Measurements from ENCODE around the gene MTG1.

DNA sequence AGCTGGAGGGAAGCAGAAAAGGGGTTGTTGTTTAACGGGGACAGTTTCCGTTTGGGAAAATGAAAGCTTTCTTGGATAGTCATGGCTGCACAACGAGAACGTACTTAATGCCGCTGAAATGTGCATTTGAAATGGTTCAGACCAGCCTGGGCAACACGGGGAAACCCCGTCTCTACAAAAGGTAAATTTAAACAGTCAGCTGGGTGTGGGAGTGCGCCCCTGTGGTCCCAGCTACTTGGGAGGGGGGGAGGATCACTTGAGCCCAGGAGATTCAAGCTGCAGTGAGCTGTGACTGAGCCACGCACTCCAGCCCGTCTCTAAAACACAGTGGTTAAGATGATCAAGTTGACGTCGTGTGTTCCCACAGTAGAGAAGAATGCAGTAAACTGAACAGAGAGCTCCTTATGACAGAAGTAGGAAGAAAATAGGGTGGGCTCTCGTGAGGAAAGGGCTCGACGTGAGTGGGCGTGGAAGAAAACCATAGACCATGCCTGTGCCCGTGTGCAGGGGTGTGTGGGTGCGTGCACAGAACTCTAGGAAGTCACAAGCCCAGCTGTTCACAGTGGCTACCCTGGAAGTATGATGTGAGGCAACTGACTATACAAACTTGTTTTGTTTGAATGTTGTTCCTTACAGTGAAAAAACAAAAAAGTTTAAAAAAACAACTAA lies 32.0 kb upstream of the MTG1 start:
- no peak for TF ChIP-seq POLR2A (IDR thresholded peaks at IDR 0.05)
- TF ChIP-seq, protein P1, sequence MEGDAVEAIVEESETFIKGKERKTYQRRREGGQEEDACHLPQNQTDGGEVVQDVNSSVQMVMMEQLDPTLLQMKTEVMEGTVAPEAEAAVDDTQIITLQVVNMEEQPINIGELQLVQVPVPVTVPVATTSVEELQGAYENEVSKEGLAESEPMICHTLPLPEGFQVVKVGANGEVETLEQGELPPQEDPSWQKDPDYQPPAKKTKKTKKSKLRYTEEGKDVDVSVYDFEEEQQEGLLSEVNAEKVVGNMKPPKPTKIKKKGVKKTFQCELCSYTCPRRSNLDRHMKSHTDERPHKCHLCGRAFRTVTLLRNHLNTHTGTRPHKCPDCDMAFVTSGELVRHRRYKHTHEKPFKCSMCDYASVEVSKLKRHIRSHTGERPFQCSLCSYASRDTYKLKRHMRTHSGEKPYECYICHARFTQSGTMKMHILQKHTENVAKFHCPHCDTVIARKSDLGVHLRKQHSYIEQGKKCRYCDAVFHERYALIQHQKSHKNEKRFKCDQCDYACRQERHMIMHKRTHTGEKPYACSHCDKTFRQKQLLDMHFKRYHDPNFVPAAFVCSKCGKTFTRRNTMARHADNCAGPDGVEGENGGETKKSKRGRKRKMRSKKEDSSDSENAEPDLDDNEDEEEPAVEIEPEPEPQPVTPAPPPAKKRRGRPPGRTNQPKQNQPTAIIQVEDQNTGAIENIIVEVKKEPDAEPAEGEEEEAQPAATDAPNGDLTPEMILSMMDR (IDR thresholded peaks at IDR 0.05), result no peak

All from esophagus squamous epithelium (tissue), 4 donors.